Kidney epithelial cell (primary cell): ENCODE results near the gene SERPINB7. TPM values are rescaled to one million over a fixed set of nuclear protein-coding genes. Genes with fewer than 3 reads are reported as not detected.

Source experiments
- DNase-seq: peaks from one replicate; pipeline ENCODE4 v3.0.0-alpha.2; 2010; ENCODE audit warnings: low read depth
- H3K27me3 ChIP-seq: 2 replicates; pipeline ENCODE4 v1.6.0; 2011; ENCODE audit warnings: low read length; ENCODE audit not compliant: control insufficient read depth, insufficient read depth
- H3K36me3 ChIP-seq: 2 replicates; pipeline ENCODE4 v1.5.1; 2011; ENCODE audit warnings: low read length; ENCODE audit not compliant: control insufficient read depth, insufficient read depth
- H3K4me3 ChIP-seq: 2 replicates; pipeline ENCODE4 v1.5.1; 2011; ENCODE audit warnings: low read depth, mild to moderate bottlenecking, control low read depth, low read length
- CTCF ChIP-seq: IDR thresholded peaks from 2 replicates; pipeline ENCODE4 v1.5.1; 2011; ENCODE audit warnings: mild to moderate bottlenecking, moderate library complexity, low read length, control low read depth, inconsistent platforms; ENCODE audit not compliant: insufficient read depth, poor library complexity, severe bottlenecking
- total RNA-seq: library from RNA; depleted of rRNA; stranded (reverse); fragments of >200 nt; gene quantifications from 2 replicates; pipeline ENCODE4 v1.2.3, GENCODE V29; 2015

Gene SERPINB7
- total RNA-seq, 1 donor from 2014 or later, result 3.1 TPM

- H3K36me3 ChIP-seq, result no peaks in the 10 kb centered on the region
- no peak overlapping the region for H3K4me3 ChIP-seq
- no peak for DNase-seq
- H3K27me3 ChIP-seq, result no peaks in the 10 kb centered on the region
- no peak for TF ChIP-seq CTCF
These were observed 12.7 kb upstream of the SERPINB7 start for GRCh38 chr18:63762518-63762917.

- no peak for TF ChIP-seq CTCF
- Histone ChIP-seq H3K27me3 (no peaks in the 10 kb centered on the region), H3K4me3 (no peak overlapping the region), H3K36me3 (no peaks in the 10 kb centered on the region)
- DNase-seq, result no peak
These were observed 11.2 kb upstream of the SERPINB7 start for GRCh38 chr18:63763831-63764600.

- Histone ChIP-seq H3K27me3 (no peaks in the 10 kb centered on the region), H3K4me3 (no peak overlapping the region), H3K36me3 (no peaks in the 10 kb centered on the region)
- no peak for DNase-seq
- no peak for TF ChIP-seq CTCF
These were observed 9.4 kb upstream of the SERPINB7 start for GRCh38 chr18:63765837-63766236.

GRCh38 chr18:63773551-63773950, 1.7 kb upstream of the SERPINB7 start:
- Histone ChIP-seq H3K4me3 (no peak overlapping the region), H3K27me3 (no peaks in the 10 kb centered on the region), H3K36me3 (no peaks in the 10 kb centered on the region)
- DNase-seq, result no peak
- no peak for TF ChIP-seq CTCF

GRCh38 chr18:63774511-63774910, 707 bp upstream of the SERPINB7 start:
- no peaks in the 10 kb centered on the region for H3K36me3 ChIP-seq
- TF ChIP-seq CTCF, result no peak
- H3K27me3 ChIP-seq, result no peaks in the 10 kb centered on the region
- DNase-seq, result no peak
- H3K4me3 ChIP-seq, result no peak overlapping the region

- H3K4me3 ChIP-seq, result no peak overlapping the region
- TF ChIP-seq CTCF, result no peak
- H3K27me3 ChIP-seq, result no peaks in the 10 kb centered on the region
- no peak for DNase-seq
- H3K36me3 ChIP-seq, result no peaks in the 10 kb centered on the region
These were observed 4.2 kb downstream of the SERPINB7 start for GRCh38 chr18:63779386-63779785.
